Vagina (tissue), 2 donors: ENCODE results near the gene NCAPD3. TPM values are rescaled to one million over a fixed set of nuclear protein-coding genes. Genes with fewer than 3 reads are reported as not detected.

Experiments
- DNase-seq, 2 donors: peaks; one replicate each; pipeline ENCODE4 v3.0.0-alpha.2; 2017; ENCODE audit errors: extremely low spot score in 2 of 2
- H3K27ac ChIP-seq: fragments of 200-600 bp; sonication (generic); one replicate; pipeline ENCODE4 v1.5.1; 2019
- H3K27me3 ChIP-seq: fragments of 200-600 bp; sonication (generic); one replicate; pipeline ENCODE4 v1.5.1; 2019
- H3K36me3 ChIP-seq, 2 donors: fragments of 200-600 bp; sonication (generic); one replicate each; pipeline ENCODE4 v1.5.1; 2017 to 2019
- H3K4me1 ChIP-seq: fragments of 200-600 bp; sonication (generic); one replicate; pipeline ENCODE4 v1.5.1; 2019
- H3K4me3 ChIP-seq, 2 donors: fragments of 200-600 bp; sonication (generic); 1 replicate in 1 of 2; 2 replicates in 1 of 2; pipeline ENCODE4 v1.5.1; 2016 to 2019
- H3K9me3 ChIP-seq: fragments of 200-600 bp; sonication (generic); one replicate; pipeline ENCODE4 v1.5.1; 2019
- POLR2A ChIP-seq, 2 donors: fragments of 450-650 bp; IDR thresholded peaks; one replicate each; pipeline ENCODE4 v1.6.1; 2017; ENCODE audit warnings: antibody characterized with exemption in 2 of 2, mild to moderate bottlenecking in 2 of 2, moderate library complexity in 2 of 2
- POLR2AphosphoS5 ChIP-seq, 2 donors: sonication (generic); formaldehyde crosslinking; IDR thresholded peaks; one replicate each; pipeline ENCODE4 v1.9.0; 2017; ENCODE audit warnings: antibody characterized with exemption in 2 of 2, mild to moderate bottlenecking in 2 of 2, low read depth in 1 of 2; ENCODE audit not compliant: insufficient read depth in 1 of 2
- intact Hi-C: fragments of 100-400 bp; cut with DNase I; formaldehyde crosslinking; loops from one replicate; pipeline ENCODE4 v1.15.1; 2023
- total RNA-seq: library from RNA; depleted of rRNA; stranded (reverse); fragments of >200 nt; gene quantifications from one replicate; pipeline ENCODE4 v1.2.3, GENCODE V29; 2016
- TF ChIP-seq, protein P1 (sequence below), 3 experiments: fragments of 450-650 bp in 2 of 3; fragments of 200-600 bp in 1 of 3; sonication (generic) in 1 of 3; IDR thresholded peaks; one replicate each; pipeline ENCODE4 v1.5.1; 2017 to 2019; ENCODE audit warnings: antibody characterized with exemption in 3 of 3, mild to moderate bottlenecking in 2 of 3, moderate library complexity in 2 of 3

NCAPD3 gene
- total RNA-seq, 1 donor from 2014 or later: 18.4 TPM

DNA sequence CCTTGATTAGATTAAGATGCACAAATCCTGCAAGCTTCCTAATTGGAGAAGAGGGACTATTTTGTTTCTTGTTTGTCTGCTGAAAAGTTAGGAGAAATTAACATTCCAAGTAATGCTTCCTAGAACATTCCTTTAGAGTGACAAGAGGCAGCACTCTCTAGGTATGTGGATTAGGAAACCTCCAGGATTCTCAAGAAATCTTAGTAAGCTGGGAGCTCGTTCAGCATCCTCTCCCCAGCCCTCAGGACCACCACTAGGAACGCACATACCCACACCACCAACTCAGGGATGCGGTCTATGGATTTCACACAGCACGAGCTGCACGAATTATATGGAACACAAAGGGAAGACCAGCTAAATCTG is 52.9 kb downstream of the NCAPD3 start:
- Histone ChIP-seq H3K27me3 (no peaks in the 10 kb centered on the region), H3K9me3 (no peaks in the 10 kb centered on the region), H3K27ac (no peak overlapping the region), H3K4me1 (no peaks in the 10 kb centered on the region), H3K36me3 (peaks cover 0 to 16% of the 10 kb centered on the region in 2 donors), H3K4me3 (no peak overlapping the region)
- intact Hi-C loops: no loop called here
- TF ChIP-seq POLR2AphosphoS5 (IDR thresholded peaks at IDR 0.05; ENCODE audit: insufficient read depth in 1 of 2, low read depth in 1 of 2): no peak
- TF ChIP-seq POLR2A (IDR thresholded peaks at IDR 0.05): no peak
- TF ChIP-seq, protein P1, sequence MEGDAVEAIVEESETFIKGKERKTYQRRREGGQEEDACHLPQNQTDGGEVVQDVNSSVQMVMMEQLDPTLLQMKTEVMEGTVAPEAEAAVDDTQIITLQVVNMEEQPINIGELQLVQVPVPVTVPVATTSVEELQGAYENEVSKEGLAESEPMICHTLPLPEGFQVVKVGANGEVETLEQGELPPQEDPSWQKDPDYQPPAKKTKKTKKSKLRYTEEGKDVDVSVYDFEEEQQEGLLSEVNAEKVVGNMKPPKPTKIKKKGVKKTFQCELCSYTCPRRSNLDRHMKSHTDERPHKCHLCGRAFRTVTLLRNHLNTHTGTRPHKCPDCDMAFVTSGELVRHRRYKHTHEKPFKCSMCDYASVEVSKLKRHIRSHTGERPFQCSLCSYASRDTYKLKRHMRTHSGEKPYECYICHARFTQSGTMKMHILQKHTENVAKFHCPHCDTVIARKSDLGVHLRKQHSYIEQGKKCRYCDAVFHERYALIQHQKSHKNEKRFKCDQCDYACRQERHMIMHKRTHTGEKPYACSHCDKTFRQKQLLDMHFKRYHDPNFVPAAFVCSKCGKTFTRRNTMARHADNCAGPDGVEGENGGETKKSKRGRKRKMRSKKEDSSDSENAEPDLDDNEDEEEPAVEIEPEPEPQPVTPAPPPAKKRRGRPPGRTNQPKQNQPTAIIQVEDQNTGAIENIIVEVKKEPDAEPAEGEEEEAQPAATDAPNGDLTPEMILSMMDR (IDR thresholded peaks at IDR 0.05): no peak
- DNase-seq: no peak

DNA sequence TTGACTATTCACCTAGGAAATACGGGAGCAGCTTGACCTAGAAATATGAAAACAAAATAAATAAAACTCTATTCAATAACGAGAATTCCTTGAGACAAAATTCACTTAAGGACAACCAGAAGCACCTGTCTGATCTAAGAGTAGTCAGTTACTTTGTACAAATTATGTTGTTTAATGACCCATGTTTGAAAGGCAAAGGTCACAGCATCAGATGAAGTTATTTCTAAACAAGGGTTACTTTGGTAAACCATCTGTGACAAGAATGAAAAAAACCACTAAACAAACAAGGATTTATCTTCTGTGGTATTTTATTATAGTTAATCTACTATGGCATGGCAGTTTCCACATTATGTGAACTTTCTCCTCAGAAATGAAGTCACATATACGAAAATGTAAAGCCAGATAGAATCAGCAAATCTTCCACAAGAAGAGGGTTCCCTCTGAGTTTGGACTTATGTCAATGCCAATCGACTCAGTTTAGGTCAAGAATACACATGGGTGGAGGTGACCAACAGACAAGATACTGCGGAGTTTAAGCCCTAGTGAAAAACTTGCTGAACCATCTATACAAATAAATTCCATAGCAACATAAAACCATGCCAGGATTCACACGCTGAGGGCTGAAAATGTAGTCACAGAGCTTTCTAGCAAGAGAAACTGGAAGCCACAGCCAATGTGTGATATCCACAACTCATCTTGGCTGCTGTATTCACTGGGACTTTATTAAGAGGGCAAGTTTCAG is 53.4 kb downstream of the NCAPD3 start:
- no peaks in the 10 kb centered on the region for H3K9me3 ChIP-seq
- no peaks in the 10 kb centered on the region for H3K4me1 ChIP-seq
- TF ChIP-seq POLR2AphosphoS5 (IDR thresholded peaks at IDR 0.05; ENCODE audit: insufficient read depth in 1 of 2, low read depth in 1 of 2): no peak
- no peak for TF ChIP-seq POLR2A (IDR thresholded peaks at IDR 0.05)
- TF ChIP-seq, protein P1 (IDR thresholded peaks at IDR 0.05): no peak

DNA sequence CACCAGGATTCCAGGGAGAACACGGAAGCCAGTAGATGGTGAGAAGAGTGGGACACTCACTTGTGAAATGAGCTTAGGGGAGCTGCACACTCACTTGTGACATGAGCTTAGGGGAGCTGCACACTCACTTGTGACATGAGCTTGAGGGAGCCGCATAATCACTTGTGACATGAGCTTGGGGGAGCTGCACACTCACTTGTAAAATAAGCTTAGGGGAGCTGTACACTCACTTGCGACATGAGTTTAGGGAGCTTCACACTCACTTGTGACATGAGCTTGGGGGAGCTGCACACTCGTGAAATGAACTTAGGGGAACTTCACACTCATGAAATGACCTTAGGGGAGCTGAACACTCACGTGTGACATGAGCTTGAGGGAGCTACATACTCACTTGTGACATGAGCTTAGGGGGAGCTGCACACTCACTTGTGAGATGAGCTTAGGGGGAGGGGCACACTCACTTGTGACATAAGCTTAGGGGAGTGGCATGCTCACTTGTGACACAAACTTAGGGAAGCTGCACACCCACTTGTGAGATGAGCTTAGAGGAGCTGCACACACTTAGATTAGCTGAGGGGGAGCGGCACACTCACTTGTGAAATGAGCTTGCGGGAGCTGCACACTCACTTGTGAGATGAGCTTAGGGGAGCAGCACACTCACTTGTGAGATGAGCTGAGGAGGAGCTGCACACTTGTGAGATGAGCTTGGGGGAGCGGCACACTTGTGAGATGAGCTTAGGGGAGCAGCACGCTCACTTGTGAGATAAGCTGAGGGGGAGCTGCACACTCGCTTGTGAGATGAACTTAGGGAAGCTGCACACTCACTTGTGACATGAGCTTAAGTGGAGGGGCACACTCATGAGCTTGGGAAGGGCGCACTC is 59.0 kb downstream of the NCAPD3 start:
- no peak overlapping the region for H3K4me3 ChIP-seq
- H3K36me3 ChIP-seq: peaks cover 0 to 33% of the 10 kb centered on the region in 2 donors

More for the DNA sequence above, 53.4 kb downstream of the NCAPD3 start:
- Histone ChIP-seq H3K27ac (no peak overlapping the region), H3K36me3 (peaks cover 0 to 16% of the 10 kb centered on the region in 2 donors), H3K27me3 (no peaks in the 10 kb centered on the region), H3K4me3 (no peak overlapping the region)
- no peak for DNase-seq
- intact Hi-C loops: no loop called here

DNA sequence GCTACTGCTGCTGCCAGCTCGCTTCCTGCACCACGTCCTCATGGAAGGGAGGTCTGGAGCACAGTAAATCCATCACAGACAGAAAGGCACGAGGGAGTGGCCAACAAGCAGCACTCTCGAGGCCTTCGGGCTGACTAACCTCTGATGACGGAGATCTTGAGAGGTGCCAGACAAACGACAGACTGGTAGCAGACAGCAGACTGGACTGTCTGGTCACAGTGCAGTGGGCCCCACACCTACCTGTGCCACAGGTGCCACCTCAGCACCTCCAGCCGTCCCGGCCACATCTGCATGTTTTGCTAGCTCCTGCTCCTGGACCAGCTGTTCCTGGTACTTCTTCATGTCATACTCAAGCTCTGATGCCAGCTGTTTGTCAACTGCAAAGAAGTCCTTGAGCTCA is 64.1 kb downstream of the NCAPD3 start:
- Histone ChIP-seq H3K4me1 (no peaks in the 10 kb centered on the region), H3K36me3 (peaks cover 0 to 38% of the 10 kb centered on the region in 2 donors), H3K27ac (no peak overlapping the region), H3K4me3 (no peak overlapping the region), H3K27me3 (no peaks in the 10 kb centered on the region), H3K9me3 (no peaks in the 10 kb centered on the region)
- peak in 1 of 2 donors; percentile 56 for DNase-seq
- TF ChIP-seq POLR2AphosphoS5 (IDR thresholded peaks at IDR 0.05; ENCODE audit: insufficient read depth in 1 of 2, low read depth in 1 of 2) (no peak), POLR2A (IDR thresholded peaks at IDR 0.05) (no peak)
- TF ChIP-seq, protein P1 (IDR thresholded peaks at IDR 0.05): no peak
- intact Hi-C loops: no loop called here

More for the DNA sequence above, 59.0 kb downstream of the NCAPD3 start:
- no peak for TF ChIP-seq POLR2AphosphoS5 (IDR thresholded peaks at IDR 0.05; ENCODE audit: insufficient read depth in 1 of 2, low read depth in 1 of 2)
- DNase-seq: peak in 1 of 2 donors; percentile 77
- intact Hi-C loops: no loop called here
- Histone ChIP-seq H3K27me3 (no peaks in the 10 kb centered on the region), H3K9me3 (no peaks in the 10 kb centered on the region), H3K27ac (no peak overlapping the region), H3K4me1 (no peaks in the 10 kb centered on the region)

DNA sequence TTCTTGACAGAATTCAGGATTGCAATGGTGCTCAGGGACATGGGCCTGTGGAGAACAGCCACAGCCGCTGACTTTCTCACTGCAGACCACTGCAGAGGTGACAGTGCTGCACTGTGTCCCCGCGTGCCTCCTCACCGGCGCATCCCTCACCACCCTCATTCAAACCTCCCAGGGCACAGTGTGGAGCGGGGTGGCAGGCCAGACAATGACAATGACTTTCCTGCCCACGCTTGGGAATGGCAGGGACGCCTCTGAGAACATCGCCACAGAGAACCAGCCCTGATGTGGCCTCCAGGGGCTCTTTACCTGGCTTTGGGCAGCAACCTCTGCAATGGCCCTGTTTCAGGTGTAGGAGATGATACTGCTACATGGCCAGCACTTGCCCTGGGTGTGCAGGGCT is 65.7 kb downstream of the NCAPD3 start:
- DNase-seq: no peak
- Histone ChIP-seq H3K4me3 (no peak overlapping the region), H3K36me3 (peaks cover 0 to 38% of the 10 kb centered on the region in 2 donors)

More for the DNA sequence above, 65.7 kb downstream of the NCAPD3 start:
- no peak for TF ChIP-seq POLR2A (IDR thresholded peaks at IDR 0.05)
- TF ChIP-seq, protein P1 (IDR thresholded peaks at IDR 0.05): no peak
- intact Hi-C loops: no loop called here
- H3K4me1 ChIP-seq: no peaks in the 10 kb centered on the region
- no peaks in the 10 kb centered on the region for H3K27me3 ChIP-seq
- H3K9me3 ChIP-seq: no peaks in the 10 kb centered on the region
- H3K27ac ChIP-seq: no peak overlapping the region
